ENCODE data around the gene PRAMEF1.
"Not testable (repeated sequence)": the region's sequence is repeated elsewhere in the genome, so short reads cannot be mapped to it uniquely, and the experiment has no call there.

PRAMEF1 gene

GRCh38 chr1:12776801-12777557 lies 14.2 kb upstream of the PRAMEF1 start:
- no peak for DNase-seq

GRCh38 chr1:12778061-12778460 lies 13.1 kb upstream of the PRAMEF1 start:
- no peak for DNase-seq

GRCh38 chr1:12778907-12779306 lies 12.3 kb upstream of the PRAMEF1 start:
- no peak for DNase-seq

GRCh38 chr1:12781488-12781887 lies 9.7 kb upstream of the PRAMEF1 start:
- not testable (repeated sequence) for DNase-seq

- DNase-seq: not testable (repeated sequence)
Observed at GRCh38 chr1:12783783-12784182, 7.4 kb upstream of the PRAMEF1 start.

- not testable (repeated sequence) for DNase-seq
Observed at GRCh38 chr1:12784729-12785128, 6.5 kb upstream of the PRAMEF1 start.

- no peak for DNase-seq
Observed at GRCh38 chr1:12798911-12799310, 7.7 kb downstream of the PRAMEF1 start.

GRCh38 chr1:12799730-12800129 lies 8.5 kb downstream of the PRAMEF1 start:
- no peak for DNase-seq

GRCh38 chr1:12809933-12810332 lies 18.7 kb downstream of the PRAMEF1 start:
- DNase-seq: no peak

GRCh38 chr1:12810691-12811408 lies 19.7 kb downstream of the PRAMEF1 start:
- DNase-seq: no peak

- DNase-seq: no peak
Observed at GRCh38 chr1:12811409-12811784, 20.2 kb downstream of the PRAMEF1 start.

GRCh38 chr1:12819061-12819460 lies 27.9 kb downstream of the PRAMEF1 start:
- not testable (repeated sequence) for DNase-seq

- not testable (repeated sequence) for DNase-seq
Observed at GRCh38 chr1:12831310-12831709, 40.1 kb downstream of the PRAMEF1 start, which contains the start of gene PRAMEF11. Gene PRAMEF11, minus strand, starts transcription at chr1:12831410. Its CDS starts 2,621 bp downstream, at chr1:12828789.

GRCh38 chr1:12833251-12833650 lies 42.1 kb downstream of the PRAMEF1 start:
- not testable (repeated sequence) for DNase-seq
